ENCODE data around the gene STH.

Gene STH

DNA sequence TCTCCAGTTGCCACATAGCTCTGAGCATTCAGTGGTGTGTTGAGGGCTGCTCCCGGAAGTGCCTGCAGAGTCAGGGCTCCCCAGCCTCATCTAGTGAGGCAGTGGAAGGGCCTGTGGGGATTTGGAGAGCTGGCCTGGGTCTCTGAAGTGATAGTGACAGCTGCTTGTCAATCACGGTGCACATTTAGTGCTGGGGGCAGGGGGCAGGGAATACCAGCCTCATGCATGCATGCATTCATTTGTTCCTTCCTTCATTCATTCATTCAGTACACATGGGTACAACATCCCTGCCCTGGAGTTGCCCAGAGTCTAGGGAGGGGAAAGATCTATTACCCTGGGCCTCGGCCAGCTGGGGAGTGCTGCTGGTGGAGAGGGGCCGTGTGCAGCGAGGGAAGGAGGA, 11.3 kb upstream of the STH start:
- DNase-seq (ENCODE audit: low read depth): no peak
- TF ChIP-seq, protein P1, sequence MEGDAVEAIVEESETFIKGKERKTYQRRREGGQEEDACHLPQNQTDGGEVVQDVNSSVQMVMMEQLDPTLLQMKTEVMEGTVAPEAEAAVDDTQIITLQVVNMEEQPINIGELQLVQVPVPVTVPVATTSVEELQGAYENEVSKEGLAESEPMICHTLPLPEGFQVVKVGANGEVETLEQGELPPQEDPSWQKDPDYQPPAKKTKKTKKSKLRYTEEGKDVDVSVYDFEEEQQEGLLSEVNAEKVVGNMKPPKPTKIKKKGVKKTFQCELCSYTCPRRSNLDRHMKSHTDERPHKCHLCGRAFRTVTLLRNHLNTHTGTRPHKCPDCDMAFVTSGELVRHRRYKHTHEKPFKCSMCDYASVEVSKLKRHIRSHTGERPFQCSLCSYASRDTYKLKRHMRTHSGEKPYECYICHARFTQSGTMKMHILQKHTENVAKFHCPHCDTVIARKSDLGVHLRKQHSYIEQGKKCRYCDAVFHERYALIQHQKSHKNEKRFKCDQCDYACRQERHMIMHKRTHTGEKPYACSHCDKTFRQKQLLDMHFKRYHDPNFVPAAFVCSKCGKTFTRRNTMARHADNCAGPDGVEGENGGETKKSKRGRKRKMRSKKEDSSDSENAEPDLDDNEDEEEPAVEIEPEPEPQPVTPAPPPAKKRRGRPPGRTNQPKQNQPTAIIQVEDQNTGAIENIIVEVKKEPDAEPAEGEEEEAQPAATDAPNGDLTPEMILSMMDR (IDR thresholded peaks at IDR 0.05; ENCODE audit: control insufficient read depth, insufficient read depth, low read depth, low read length, missing control alignments): no peak
- no peak overlapping the region for H3K4me3 ChIP-seq (ENCODE audit: control insufficient read depth, low read depth, low read length)

DNA sequence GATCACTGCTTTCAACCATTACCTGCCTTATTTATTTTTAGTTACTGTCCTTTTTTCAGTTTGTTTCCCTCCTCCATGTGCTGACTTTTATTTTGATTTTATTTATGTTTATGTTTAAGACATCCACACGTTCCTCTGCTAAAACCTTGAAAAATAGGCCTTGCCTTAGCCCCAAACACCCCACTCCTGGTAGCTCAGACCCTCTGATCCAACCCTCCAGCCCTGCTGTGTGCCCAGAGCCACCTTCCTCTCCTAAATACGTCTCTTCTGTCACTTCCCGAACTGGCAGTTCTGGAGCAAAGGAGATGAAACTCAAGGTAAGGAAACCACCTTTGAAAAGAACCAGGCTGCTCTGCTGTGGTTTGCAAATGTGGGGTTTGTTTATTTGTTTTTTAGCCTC, 9.3 kb upstream of the STH start:
- TF ChIP-seq, protein P1 (IDR thresholded peaks at IDR 0.05; ENCODE audit: control insufficient read depth, insufficient read depth, low read depth, low read length, missing control alignments): no peak
- DNase-seq (ENCODE audit: low read depth): no peak
- no peak overlapping the region for H3K4me3 ChIP-seq (ENCODE audit: control insufficient read depth, low read depth, low read length)

DNA sequence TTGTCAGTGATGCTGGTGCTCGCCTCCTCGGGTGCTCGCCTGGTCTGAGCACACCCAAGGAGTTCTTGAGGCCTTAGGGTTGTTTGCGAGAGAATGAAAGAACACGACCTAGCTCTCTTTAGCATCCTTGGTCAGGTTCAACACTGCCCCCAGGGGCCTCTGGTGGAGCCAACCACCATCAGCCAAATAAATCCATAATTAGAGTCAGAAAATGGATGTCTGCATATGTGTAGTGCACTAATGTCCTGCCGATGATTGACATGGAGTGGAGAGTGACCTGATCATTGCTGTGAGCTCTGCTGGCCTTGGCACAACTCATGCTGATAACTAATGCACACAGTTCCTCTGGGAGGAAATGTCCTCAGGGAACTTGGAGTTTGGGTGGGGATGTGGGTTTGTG, 8.2 kb upstream of the STH start:
- H3K4me3 ChIP-seq (ENCODE audit: control insufficient read depth, low read depth, low read length): no peak overlapping the region
- DNase-seq (ENCODE audit: low read depth): no peak
- TF ChIP-seq, protein P1 (IDR thresholded peaks at IDR 0.05; ENCODE audit: control insufficient read depth, insufficient read depth, low read depth, low read length, missing control alignments): no peak

DNA sequence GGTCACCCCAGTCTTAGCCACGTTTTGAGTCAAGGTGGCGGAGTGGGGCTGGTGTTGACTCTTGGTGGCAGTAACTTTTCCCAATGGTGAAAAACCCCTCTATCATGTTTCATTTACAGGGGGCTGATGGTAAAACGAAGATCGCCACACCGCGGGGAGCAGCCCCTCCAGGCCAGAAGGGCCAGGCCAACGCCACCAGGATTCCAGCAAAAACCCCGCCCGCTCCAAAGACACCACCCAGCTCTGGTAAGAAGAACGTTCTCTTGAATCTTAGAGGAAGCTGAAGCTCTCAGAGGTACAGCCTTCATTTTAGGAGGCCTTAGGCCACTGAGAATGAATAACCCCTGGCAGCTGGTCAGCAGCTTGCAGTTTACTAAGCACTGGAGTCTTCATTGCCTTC, 7.7 kb upstream of the STH start:
- H3K4me3 ChIP-seq (ENCODE audit: control insufficient read depth, low read depth, low read length): no peak overlapping the region
- TF ChIP-seq, protein P1 (IDR thresholded peaks at IDR 0.05; ENCODE audit: control insufficient read depth, insufficient read depth, low read depth, low read length, missing control alignments): no peak
- no peak for DNase-seq (ENCODE audit: low read depth)

DNA sequence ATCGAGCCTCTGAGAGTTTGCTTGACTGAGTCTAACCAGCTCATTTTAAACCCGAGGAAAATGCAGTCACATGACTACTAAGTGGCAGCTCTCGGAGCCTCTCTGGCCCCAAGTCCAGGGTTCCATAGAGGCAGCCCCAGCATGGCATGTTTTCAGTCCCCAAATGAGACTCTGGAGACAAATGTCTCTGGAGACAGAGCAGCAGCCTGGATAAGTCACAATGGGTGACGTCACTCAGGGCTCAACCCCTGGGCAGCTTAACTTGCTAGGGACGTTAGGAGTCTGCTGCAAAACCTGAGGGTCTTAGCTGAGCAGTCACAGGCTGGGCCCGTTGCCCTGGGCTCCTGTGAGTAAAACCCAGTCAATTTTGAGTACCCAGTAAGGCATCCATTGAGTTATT, 6.9 kb upstream of the STH start:
- no peak for DNase-seq (ENCODE audit: low read depth)

DNA sequence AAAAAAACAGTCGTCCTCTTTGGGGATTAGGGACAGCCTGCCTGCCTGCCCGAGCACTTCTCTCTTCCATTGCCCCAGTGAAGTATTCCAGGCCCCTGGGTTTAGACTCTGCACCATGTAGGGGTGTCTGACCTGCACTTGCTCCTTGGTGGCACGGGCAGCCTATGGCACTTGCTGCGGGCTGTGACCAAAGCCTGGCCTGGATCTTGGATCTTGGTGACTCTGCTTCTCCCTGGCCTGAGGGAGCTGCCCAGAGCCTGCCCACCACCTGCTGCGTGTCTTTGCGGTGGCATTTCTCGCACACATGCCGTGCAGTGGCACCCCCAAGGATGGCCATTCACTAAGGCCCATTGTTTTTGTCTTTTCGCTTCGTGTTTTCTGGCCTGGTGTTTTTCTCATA, 6.1 kb upstream of the STH start:
- no peak overlapping the region for H3K4me3 ChIP-seq (ENCODE audit: control insufficient read depth, low read depth, low read length)
- DNase-seq (ENCODE audit: low read depth): no peak

More for the DNA sequence above, 6.9 kb upstream of the STH start:
- TF ChIP-seq, protein P1 (IDR thresholded peaks at IDR 0.05; ENCODE audit: control insufficient read depth, insufficient read depth, low read depth, low read length, missing control alignments): no peak
- H3K4me3 ChIP-seq (ENCODE audit: control insufficient read depth, low read depth, low read length): no peak overlapping the region

More for the DNA sequence above, 6.1 kb upstream of the STH start:
- TF ChIP-seq, protein P1 (IDR thresholded peaks at IDR 0.05; ENCODE audit: control insufficient read depth, insufficient read depth, low read depth, low read length, missing control alignments): no peak
